ENCODE data around the gene TYROBP. TPM values are rescaled to one million over a fixed set of nuclear protein-coding genes. Genes with fewer than 3 reads are reported as not detected.
A peak's percentile ranks its signal among the peaks of the same experiment; 100 is the strongest.

TYROBP gene
- total and polyA plus RNA-seq, 2 of the 8 experiments (the other 6 are each of a cell fraction or from before 2014, with no cell fraction given): 0.18 TPM; not detected in 1

- Histone ChIP-seq H3K56ac (replicated peaks; ENCODE audit: insufficient read length, low read depth, low read length) (no peak overlapping the region), H2BK5ac (ENCODE audit: low read depth, low read length) (no peak overlapping the region), H3K4ac (replicated peaks; ENCODE audit: insufficient read length, low read depth, low read length) (no peak overlapping the region), H2BK120ac (replicated peaks; ENCODE audit: low read depth, low read length) (no peak overlapping the region), H3K4me1 (replicated peaks in 1 of 4; ENCODE audit: control insufficient read depth in 3 of 4, insufficient read depth in 4 of 4, low read length in 3 of 4) (peaks cover 0 to 12% (median 8%) of the 10 kb centered on the region in 4 experiments; a peak in 5 of 7 replicates), H2BK15ac (ENCODE audit: low read length) (no peak overlapping the region), H3K9me3 (ENCODE audit: insufficient read depth in 2 of 2, low read depth in 1 of 2, low read length in 1 of 2) (no peaks in the 10 kb centered on the region), H2BK12ac (ENCODE audit: low read depth, low read length) (no peak overlapping the region), H4K5ac (ENCODE audit: insufficient read length, low read depth, low read length) (peak overlapping the region; percentile 9), H2BK20ac (ENCODE audit: low read length) (no peak overlapping the region), H3K14ac (ENCODE audit: insufficient read length) (no peak overlapping the region), H3K27me3 (replicated peaks in 1 of 4; ENCODE audit: control insufficient read depth in 3 of 4, extremely low read depth in 1 of 4, insufficient read depth in 3 of 4, low read length in 3 of 4) (peaks cover 3 to 12% (median 9%) of the 10 kb centered on the region in 4 experiments), H4K20me1 (replicated peaks in 1 of 2; ENCODE audit: control insufficient read depth in 1 of 2, insufficient read depth in 2 of 2, low read length in 2 of 2) (peaks cover 0 to 2% of the 10 kb centered on the region in 2 experiments), H3K9ac (replicated peaks in 1 of 4; ENCODE audit: extremely low read depth in 1 of 4, low read depth in 3 of 4, low read length in 3 of 4) (no peak overlapping the region), H2AFZ (ENCODE audit: low read length) (no peak overlapping the region), H4K8ac (ENCODE audit: extremely low read depth, insufficient read depth, low read length) (no peak overlapping the region), H3K36me3 (ENCODE audit: control insufficient read depth in 2 of 4, insufficient read depth in 4 of 4, low read length in 3 of 4) (no peaks in the 10 kb centered on the region), H3K23ac (ENCODE audit: insufficient read length) (no peak overlapping the region), H3K79me2 (ENCODE audit: control insufficient read depth in 1 of 2, insufficient read depth in 2 of 2, low read length in 2 of 2) (no peaks in the 10 kb centered on the region), H3K23me2 (ENCODE audit: low read depth, low read length) (peaks cover 9% of the 10 kb centered on the region; the same call in 1 of the 2 replicates), H2AK5ac (ENCODE audit: low read depth, low read length) (no peak overlapping the region), H3K4me2 (ENCODE audit: insufficient read depth in 1 of 2, low read depth in 2 of 2, low read length in 2 of 2) (peak overlapping the region; percentile 93 to 96), H3K4me3 (ENCODE audit: extremely low read depth in 1 of 4, insufficient read depth in 2 of 4, low read depth in 3 of 4, low read length in 4 of 4) (peak overlapping the region; percentile 37 to 64 (median 50)), H3K18ac (ENCODE audit: extremely low read depth, low read length) (no peak overlapping the region), H4K91ac (replicated peaks; ENCODE audit: insufficient read length, low read length) (no peak overlapping the region), H3K27ac (ENCODE audit: low read depth, low read length) (no peak overlapping the region), H3K79me1 (ENCODE audit: low read depth, low read length) (no peaks in the 10 kb centered on the region)
- TF ChIP-seq EGR1 (IDR thresholded peaks at IDR 0.05; ENCODE audit: borderline replicate concordance, low read depth, low read length): no peak
- TF ChIP-seq NANOG (IDR thresholded peaks at IDR 0.05; ENCODE audit: insufficient read depth, low read depth, low read length, poor library complexity, severe bottlenecking): no peak
- TF ChIP-seq KDM4A (IDR thresholded peaks at IDR 0.05; ENCODE audit: low read depth, low read length, severe bottlenecking): peak; percentile 3
- TF ChIP-seq EZH2 (IDR thresholded peaks at IDR 0.05; ENCODE audit: low read depth, low read length, severe bottlenecking): no peak
- peak; percentile 8 for TF ChIP-seq SAP30 (IDR thresholded peaks at IDR 0.05; ENCODE audit: insufficient read depth, insufficient replicate concordance, low read length)
- TF ChIP-seq GTF2F1 (IDR thresholded peaks at IDR 0.05; ENCODE audit: borderline replicate concordance, low read depth, low read length): no peak
- 0 out of 2 replicates have a peak, but pooled peaks have one; percentile 4 for TF ChIP-seq RBBP5 (IDR thresholded peaks at IDR 0.05; ENCODE audit: borderline replicate concordance, low read depth, low read length)
- CTCF ChIA-PET (ENCODE audit: partially characterized antibody): interaction anchor here (0.6 to 3.2 kb wide), 3 partner anchors 14 to 742 kb away, joined by 3 to 15 read pairs (median 4); no protein-coding TSS in a partner anchor
- 5% methylated on average over 4 of the region's 15 CpGs; no CpG with 5 or more reads in 1 of the 2 experiments for WGBS, 2 experiments (ENCODE audit: extremely low coverage in 1 of 2, insufficient coverage in 1 of 2, insufficient read length in 1 of 2, insufficient replicate concordance in 2 of 2, low coverage in 1 of 2, low lambda C conversion rate in 2 of 2, missing lambda C conversion rate in 1 of 2)
- no peak for DNase-seq (ENCODE audit: low read depth in 1 of 2, low spot score in 2 of 2)
- POLR2A ChIA-PET (ENCODE audit: partially characterized antibody): interaction anchor here (1.8 to 2.7 kb wide), 6 partner anchors 8 to 131 kb away, joined by 6 to 20 read pairs (median 9); partner anchors contain the start of gene KIRREL2
- no peak for FAIRE-seq
Measured at GRCh38 chr19:35868823-35869326, 39.2 kb downstream of the TYROBP start.

Data from H1 (cell line).